Neural progenitor cell (in vitro differentiated cells): ENCODE measurements around the gene ASPHD2.

Experiments used
- EZH2 ChIP-seq: fragments of 200-600 bp; sonication (generic); IDR thresholded peaks from 2 replicates; pipeline ENCODE4 v1.6.1; 2017; ENCODE audit warnings: antibody characterized with exemption, mild to moderate bottlenecking, moderate library complexity
- TF ChIP-seq, protein P1 (sequence below): fragments of 200-600 bp; sonication (generic); IDR thresholded peaks from 2 replicates; pipeline ENCODE4 v1.5.1; 2017; ENCODE audit warnings: antibody characterized with exemption, mild to moderate bottlenecking

DNA sequence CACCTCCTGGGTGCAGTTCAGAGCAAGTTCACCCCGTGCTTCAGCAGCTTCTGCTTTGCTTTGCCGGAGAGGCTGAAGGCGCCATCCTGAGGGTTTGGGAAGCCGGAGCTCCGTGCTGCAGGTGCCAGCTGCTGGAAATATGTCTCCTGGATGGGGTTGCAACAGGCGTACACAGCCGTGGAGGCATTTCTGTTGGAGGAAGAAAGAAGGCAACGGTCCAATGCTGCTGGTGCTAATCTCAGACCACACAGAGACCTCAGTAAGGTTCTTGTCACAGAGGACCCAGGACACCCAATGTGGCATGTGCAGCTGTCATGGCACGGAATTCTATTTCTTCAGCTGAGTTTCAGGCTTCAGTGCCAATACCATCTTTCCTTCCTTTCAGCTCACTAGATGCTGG, 24.2 kb downstream of the ASPHD2 start:
- TF ChIP-seq, protein P1, sequence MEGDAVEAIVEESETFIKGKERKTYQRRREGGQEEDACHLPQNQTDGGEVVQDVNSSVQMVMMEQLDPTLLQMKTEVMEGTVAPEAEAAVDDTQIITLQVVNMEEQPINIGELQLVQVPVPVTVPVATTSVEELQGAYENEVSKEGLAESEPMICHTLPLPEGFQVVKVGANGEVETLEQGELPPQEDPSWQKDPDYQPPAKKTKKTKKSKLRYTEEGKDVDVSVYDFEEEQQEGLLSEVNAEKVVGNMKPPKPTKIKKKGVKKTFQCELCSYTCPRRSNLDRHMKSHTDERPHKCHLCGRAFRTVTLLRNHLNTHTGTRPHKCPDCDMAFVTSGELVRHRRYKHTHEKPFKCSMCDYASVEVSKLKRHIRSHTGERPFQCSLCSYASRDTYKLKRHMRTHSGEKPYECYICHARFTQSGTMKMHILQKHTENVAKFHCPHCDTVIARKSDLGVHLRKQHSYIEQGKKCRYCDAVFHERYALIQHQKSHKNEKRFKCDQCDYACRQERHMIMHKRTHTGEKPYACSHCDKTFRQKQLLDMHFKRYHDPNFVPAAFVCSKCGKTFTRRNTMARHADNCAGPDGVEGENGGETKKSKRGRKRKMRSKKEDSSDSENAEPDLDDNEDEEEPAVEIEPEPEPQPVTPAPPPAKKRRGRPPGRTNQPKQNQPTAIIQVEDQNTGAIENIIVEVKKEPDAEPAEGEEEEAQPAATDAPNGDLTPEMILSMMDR: no peak
- TF ChIP-seq EZH2: no peak
